Neuronal stem cell (in vitro differentiated cells): ENCODE measurements around the gene HOXD10.
A peak's percentile ranks its signal among the peaks of the same experiment; 100 is the strongest.

ENCODE experiments used
- DNase-seq: peaks from one replicate; pipeline ENCODE4 v3.0.0-alpha.2; 2013; ENCODE audit warnings: low spot score
- H2AFZ ChIP-seq: one replicate; pipeline ENCODE4 v1.6.1; 2013; ENCODE audit warnings: mild to moderate bottlenecking, low read length, inconsistent platforms
- H2AK5ac ChIP-seq: 2 replicates; pipeline ENCODE4 v1.6.1; 2013; ENCODE audit warnings: low read depth, mild to moderate bottlenecking, inconsistent platforms, low read length, moderate library complexity, mixed read lengths
- H2BK120ac ChIP-seq: 2 replicates; pipeline ENCODE4 v1.6.1; 2013; ENCODE audit warnings: low read depth, mild to moderate bottlenecking, inconsistent platforms, low read length, moderate library complexity, mixed read lengths
- H2BK12ac ChIP-seq: one replicate; pipeline ENCODE4 v1.6.1; 2013; ENCODE audit warnings: low read length, inconsistent platforms
- H2BK15ac ChIP-seq: 2 replicates; pipeline ENCODE4 v1.6.1; 2013; ENCODE audit warnings: mild to moderate bottlenecking, low read length, inconsistent platforms, mixed read lengths
- H2BK5ac ChIP-seq: one replicate; pipeline ENCODE4 v1.6.1; 2013; ENCODE audit warnings: inconsistent platforms, mild to moderate bottlenecking, low read length, moderate library complexity
- H3K14ac ChIP-seq: one replicate; pipeline ENCODE4 v1.6.1; 2013; ENCODE audit warnings: low read length, inconsistent platforms
- H3K18ac ChIP-seq: 2 replicates; pipeline ENCODE4 v1.6.1; 2013; ENCODE audit warnings: low read length, inconsistent platforms
- H3K23ac ChIP-seq: 2 replicates; pipeline ENCODE4 v1.6.1; 2013; ENCODE audit warnings: low read depth, mild to moderate bottlenecking, mixed read lengths, low read length, inconsistent platforms; ENCODE audit not compliant: poor library complexity
- H3K27ac ChIP-seq: replicated peaks from 3 replicates; pipeline ENCODE4 v1.5.1; 2013; ENCODE audit warnings: low read length, inconsistent platforms
- H3K27me3 ChIP-seq, 3 experiments: 2 replicates each; pipeline ENCODE4 v1.6.1; 2013; ENCODE audit warnings: low read length in 3 of 3, mild to moderate bottlenecking in 2 of 3, inconsistent platforms in 1 of 3, low read depth in 1 of 3, mixed read lengths in 1 of 3, moderate library complexity in 1 of 3; ENCODE audit not compliant: control insufficient read depth in 3 of 3, insufficient read depth in 3 of 3
- H3K36me3 ChIP-seq, 2 donors: replicated peaks in 1 of 2; 2 replicates each; pipeline ENCODE4 v1.6.1; 2013; ENCODE audit warnings: low read length in 2 of 2; ENCODE audit not compliant: control insufficient read depth in 2 of 2, insufficient read depth in 2 of 2
- H3K4ac ChIP-seq: 2 replicates; pipeline ENCODE4 v1.6.1; 2013; ENCODE audit warnings: inconsistent platforms, mild to moderate bottlenecking, low read length, moderate library complexity
- H3K4me1 ChIP-seq, 2 donors: 1 replicate in 1 of 2; 2 replicates in 1 of 2; pipeline ENCODE4 v1.6.1; 2013; ENCODE audit warnings: low read length in 2 of 2, low read depth in 1 of 2; ENCODE audit not compliant: control insufficient read depth in 2 of 2, insufficient read depth in 1 of 2
- H3K4me2 ChIP-seq: one replicate; pipeline ENCODE4 v1.6.1; 2013; ENCODE audit warnings: mild to moderate bottlenecking, low read length, inconsistent platforms; ENCODE audit not compliant: insufficient read depth, poor library complexity, severe bottlenecking
- H3K4me3 ChIP-seq, 2 donors: 2 replicates each; pipeline ENCODE4 v1.5.1; 2013; ENCODE audit warnings: low read length in 2 of 2, mild to moderate bottlenecking in 2 of 2, inconsistent platforms in 1 of 2, moderate library complexity in 1 of 2
- H3K79me1 ChIP-seq: one replicate; pipeline ENCODE4 v1.6.1; 2013; ENCODE audit warnings: low read depth, mild to moderate bottlenecking, inconsistent platforms, low read length, moderate library complexity
- H3K9ac ChIP-seq: one replicate; pipeline ENCODE4 v1.6.1; 2013; ENCODE audit warnings: mild to moderate bottlenecking, low read depth, low read length, inconsistent platforms; ENCODE audit not compliant: poor library complexity
- H3K9me3 ChIP-seq, 2 donors: replicated peaks in 1 of 2; 2 replicates each; pipeline versions ENCODE3 to v1.6.1; 2013; ENCODE audit warnings: low read length in 2 of 2, mild to moderate bottlenecking in 2 of 2, inconsistent platforms in 1 of 2, low read depth in 1 of 2, mixed read lengths in 1 of 2, moderate library complexity in 1 of 2; ENCODE audit not compliant: control insufficient read depth in 2 of 2, insufficient read depth in 1 of 2
- H4K8ac ChIP-seq: one replicate; pipeline ENCODE4 v1.6.1; 2013; ENCODE audit warnings: low read depth, mild to moderate bottlenecking, inconsistent platforms, low read length, moderate library complexity
- H4K91ac ChIP-seq: one replicate; pipeline ENCODE4 v1.6.1; 2013; ENCODE audit warnings: low read length, low read depth, mild to moderate bottlenecking, inconsistent platforms; ENCODE audit not compliant: poor library complexity
- WGBS, 2 donors: extraction: QIAGEN DNeasy Blood & Tissue Kit; methylation state at CpG; one replicate each; pipeline ENCODE4 v1.1.7; 2013; ENCODE audit warnings: missing lambda C conversion rate in 2 of 2, mixed read lengths in 1 of 2; ENCODE audit not compliant: insufficient read length in 2 of 2, insufficient replicate concordance in 1 of 2; ENCODE audit errors: extremely low coverage in 2 of 2; 5-methylcytosine and 5-hydroxymethylcytosine counted together

Gene HOXD10

DNA sequence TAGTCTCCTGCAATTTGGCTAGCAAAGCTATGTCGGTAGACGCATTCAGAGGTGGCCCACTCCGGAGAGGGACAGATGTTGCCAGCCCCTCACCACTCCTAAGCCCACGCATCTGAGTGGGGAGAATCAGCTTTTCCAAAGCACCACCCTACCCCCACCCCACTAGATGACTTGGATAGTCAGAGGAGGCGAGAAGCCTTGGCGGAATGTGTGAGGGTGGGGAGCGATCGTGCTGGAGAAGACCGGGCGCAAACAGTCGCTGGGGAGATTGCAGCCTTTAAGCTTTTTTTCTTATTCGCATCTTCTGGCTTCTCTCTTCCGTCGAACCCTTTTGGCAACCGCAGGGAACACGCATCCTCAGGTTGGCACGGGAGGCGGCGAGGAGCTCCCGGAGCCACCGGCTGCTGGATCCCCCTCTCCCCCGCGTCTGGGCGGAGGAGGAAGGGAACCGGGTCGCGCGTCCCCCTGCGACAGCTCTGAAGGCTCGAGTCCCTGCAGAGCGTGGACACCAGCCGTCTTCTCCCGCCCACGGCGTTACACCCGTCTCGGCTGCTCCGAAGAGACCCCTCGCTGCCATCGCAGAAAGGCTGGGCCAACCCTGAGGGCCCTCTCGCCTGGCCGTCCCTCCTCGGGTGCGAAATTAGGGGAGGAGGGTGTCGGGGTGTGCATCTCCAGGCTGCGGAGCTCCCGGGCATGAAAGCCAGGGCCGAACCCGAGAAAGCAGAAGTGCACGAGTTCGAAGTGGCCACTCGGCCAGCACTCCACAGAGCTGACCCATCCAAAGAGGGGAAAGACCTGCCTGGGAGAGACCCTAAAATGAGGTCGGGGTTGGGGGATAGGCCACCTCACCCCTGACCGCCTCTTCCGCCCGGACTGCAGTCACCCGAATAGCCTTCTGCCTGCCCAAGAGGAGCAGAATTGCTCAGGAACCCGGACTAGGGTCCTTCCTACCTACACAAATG, 45.0 kb upstream of the HOXD10 start:
- Histone ChIP-seq H4K91ac (no peak overlapping the region), H3K4me1 (peaks cover 0 to 3% of the 10 kb centered on the region in 2 donors), H3K14ac (no peak overlapping the region), H3K4me2 (no peak overlapping the region), H4K8ac (no peak overlapping the region), H2AFZ (no peak overlapping the region), H3K79me1 (no peaks in the 10 kb centered on the region), H3K4me3 (peak overlapping the region in 1 of 2 donors; percentile 9), H2BK120ac (no peak overlapping the region), H3K18ac (no peak overlapping the region), H3K9me3 (peaks cover 0 to 9% of the 10 kb centered on the region in 2 donors), H3K9ac (no peak overlapping the region), H3K27me3 (peaks cover 54 to 99% (median 66%) of the 10 kb centered on the region in 3 experiments), H3K27ac (no peak overlapping the region), H3K4ac (no peak overlapping the region), H2BK12ac (no peak overlapping the region), H3K36me3 (no peaks in the 10 kb centered on the region), H2BK15ac (no peak overlapping the region), H2BK5ac (no peak overlapping the region), H3K23ac (peak overlapping the region; percentile 68), H2AK5ac (peak overlapping the region; percentile 32)
- WGBS, 2 donors = no CpG with 5 or more reads among the region's 58 CpGs
- no peak for DNase-seq

DNA sequence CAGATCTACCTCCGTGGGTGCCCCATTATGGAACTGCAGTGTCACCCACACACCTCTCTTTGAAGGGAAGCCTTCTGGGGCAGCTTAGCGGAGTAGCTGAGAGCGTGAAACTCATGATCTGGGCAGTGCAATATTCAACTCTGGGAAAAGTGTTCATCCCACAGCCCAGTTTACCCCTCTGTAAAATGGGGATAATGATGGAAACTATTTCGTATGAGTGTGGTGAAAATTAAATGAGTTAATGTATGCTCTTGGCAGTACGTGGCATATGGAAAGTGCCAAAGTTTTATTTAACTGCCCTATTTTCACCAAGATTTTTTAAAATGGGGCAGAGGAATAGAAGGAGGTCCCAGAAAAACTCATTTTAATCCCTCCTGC, 44.3 kb upstream of the HOXD10 start:
- Histone ChIP-seq H3K9me3 (peaks cover 0 to 9% of the 10 kb centered on the region in 2 donors), H3K18ac (no peak overlapping the region), H3K27me3 (peaks cover 60 to 97% (median 61%) of the 10 kb centered on the region in 3 experiments), H3K4ac (no peak overlapping the region), H2BK5ac (no peak overlapping the region), H2AK5ac (no peak overlapping the region), H2BK120ac (no peak overlapping the region), H3K27ac (no peak overlapping the region), H3K4me2 (no peak overlapping the region), H3K36me3 (no peaks in the 10 kb centered on the region), H3K4me3 (no peak overlapping the region), H4K91ac (no peak overlapping the region), H3K14ac (no peak overlapping the region), H3K79me1 (no peaks in the 10 kb centered on the region), H2BK12ac (no peak overlapping the region), H2BK15ac (no peak overlapping the region), H4K8ac (no peak overlapping the region), H3K4me1 (peaks cover 0 to 2% of the 10 kb centered on the region in 2 donors), H3K9ac (no peak overlapping the region), H2AFZ (no peak overlapping the region), H3K23ac (no peak overlapping the region)
- WGBS, 2 donors = no CpG with 5 or more reads among the region's 5 CpGs
- no peak for DNase-seq

DNA sequence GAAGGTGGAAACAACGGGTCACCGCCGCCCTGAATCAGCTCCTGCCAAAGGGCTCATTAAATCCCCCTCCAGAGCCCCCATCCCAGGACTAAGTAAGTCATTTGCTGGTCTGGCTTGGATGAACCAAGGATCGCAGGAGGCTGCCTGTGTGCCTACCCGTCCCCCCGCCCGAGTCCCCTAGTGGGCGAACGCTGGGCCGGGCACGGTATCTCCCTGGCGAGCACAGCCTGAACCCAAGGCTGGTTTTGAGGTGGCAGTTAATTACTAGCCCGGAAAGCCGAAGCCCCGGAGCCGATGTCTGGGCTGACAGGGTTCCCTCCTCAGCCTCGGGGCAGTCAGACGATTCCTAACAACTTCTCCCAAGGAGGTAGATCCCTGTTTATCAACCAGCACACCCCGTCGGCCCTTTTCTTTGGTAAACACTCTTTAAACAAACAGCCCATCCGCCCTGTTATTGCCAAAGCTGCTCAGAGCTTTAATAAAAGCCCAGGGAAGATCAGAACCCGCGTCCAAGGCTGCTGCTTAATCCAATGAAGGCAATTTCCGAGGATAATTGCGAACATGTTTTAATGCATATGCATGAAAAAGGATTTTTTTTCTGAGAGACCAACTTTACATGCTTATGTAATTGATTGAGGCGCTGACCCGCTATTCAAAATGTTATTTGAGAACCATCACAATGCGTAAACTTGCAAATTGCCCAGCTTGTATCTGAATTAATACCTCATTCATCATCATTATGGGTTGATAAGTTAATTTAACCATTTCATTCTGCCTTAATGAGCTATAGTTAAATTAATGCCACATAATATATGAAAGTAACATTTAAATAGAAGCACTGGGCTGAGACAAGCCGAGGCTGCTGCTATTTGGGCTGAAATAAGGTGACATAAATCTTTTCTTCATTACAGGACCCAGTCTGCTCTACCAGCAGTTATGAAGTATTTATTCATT, 43.4 kb upstream of the HOXD10 start:
- H3K4ac ChIP-seq = no peak overlapping the region
- H3K27ac ChIP-seq = no peak overlapping the region
- H2AFZ ChIP-seq = no peak overlapping the region
- H2AK5ac ChIP-seq = no peak overlapping the region
- no peak overlapping the region for H2BK15ac ChIP-seq
- H3K4me2 ChIP-seq = no peak overlapping the region
- peaks cover 0 to 2% of the 10 kb centered on the region in 2 donors for H3K4me1 ChIP-seq
- H4K8ac ChIP-seq = no peak overlapping the region
- H4K91ac ChIP-seq = no peak overlapping the region
- H3K4me3 ChIP-seq = no peak overlapping the region
- no peak overlapping the region for H3K18ac ChIP-seq
- no peak for DNase-seq
- H3K9me3 ChIP-seq = peaks cover 0 to 7% of the 10 kb centered on the region in 2 donors
- no peak overlapping the region for H2BK120ac ChIP-seq
- H3K9ac ChIP-seq = no peak overlapping the region
- H3K23ac ChIP-seq = peak overlapping the region; percentile 23
- no peak overlapping the region for H2BK12ac ChIP-seq
- no CpG with 5 or more reads among the region's 29 CpGs for WGBS, 2 donors
- no peak overlapping the region for H2BK5ac ChIP-seq
- H3K36me3 ChIP-seq = no peaks in the 10 kb centered on the region
- no peak overlapping the region for H3K14ac ChIP-seq
- H3K79me1 ChIP-seq = no peaks in the 10 kb centered on the region
- H3K27me3 ChIP-seq = peaks cover 51 to 89% (median 70%) of the 10 kb centered on the region in 3 experiments
